ENCODE data around the gene IGF2R. TPM values are rescaled to one million over a fixed set of nuclear protein-coding genes. Genes with fewer than 3 reads are reported as not detected.

The IGF2R gene
- total and polyA plus RNA-seq, 2 of the 13 experiments (the other 11 are each of a cell fraction or from before 2014, with no cell fraction given), result 38.3 to 70.0 TPM

DNA sequence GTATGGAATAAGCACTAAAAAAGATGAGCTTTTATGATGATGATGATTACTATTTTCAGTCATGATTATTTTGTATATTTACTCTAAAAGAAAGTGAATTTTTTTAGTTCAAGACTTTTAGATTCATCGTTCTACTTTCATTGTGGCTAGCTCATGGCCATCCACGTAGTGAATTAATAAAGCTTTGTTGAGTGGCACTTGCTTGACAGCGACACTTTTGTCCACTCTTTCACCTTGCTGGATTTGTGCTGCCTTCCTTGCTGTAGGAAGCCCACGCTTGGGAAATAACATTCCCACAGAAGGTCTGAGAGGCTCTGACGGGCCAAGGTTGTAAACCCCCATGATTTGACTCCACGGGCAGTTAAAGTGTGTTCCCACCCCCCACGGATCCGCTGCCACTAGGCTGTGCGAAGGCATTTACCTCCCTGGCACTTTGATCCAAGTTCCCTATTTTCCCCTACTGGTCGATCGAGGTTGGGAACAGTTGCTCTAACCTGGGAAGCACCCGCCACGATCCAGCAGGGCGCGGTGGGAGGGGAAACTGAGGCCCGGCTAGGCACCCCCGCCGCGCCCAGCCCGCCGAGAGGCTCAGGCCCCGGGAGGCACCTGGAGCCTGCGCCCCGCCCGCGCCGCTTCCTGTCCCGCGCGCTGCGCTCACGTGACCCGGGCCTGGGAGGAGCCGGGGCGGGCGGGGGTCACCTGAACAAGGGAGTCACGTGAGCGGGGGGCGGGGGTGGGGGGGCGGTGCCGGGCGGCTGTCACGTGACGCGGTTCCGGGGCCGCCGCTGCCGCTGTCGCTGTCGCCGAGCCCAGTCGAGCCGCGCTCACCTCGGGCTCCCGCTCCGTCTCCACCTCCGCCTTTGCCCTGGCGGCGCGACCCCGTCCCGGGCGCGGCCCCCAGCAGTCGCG, at the start of gene IGF2R (continued):
- peak; percentile 20; the same call in 1 of the 2 replicates for TF ChIP-seq ZNF788 (CRISPR knock-in tag; IDR thresholded peaks at IDR 0.05; ENCODE audit: borderline replicate concordance)
- TF ChIP-seq ZMYM2 (CRISPR knock-in tag; IDR thresholded peaks at IDR 0.05), result no peak
- peak; percentile 79; the same call in 1 of the 2 replicates for TF ChIP-seq ZFP36L1 (CRISPR knock-in tag; IDR thresholded peaks at IDR 0.05)
- 0 out of 2 replicates have a peak, but pooled peaks have one; percentile 60 for TF ChIP-seq PCBP1 (IDR thresholded peaks at IDR 0.05; ENCODE audit: borderline replicate concordance, low read depth, low read length)
- TF ChIP-seq SIX1 (CRISPR knock-in tag; IDR thresholded peaks at IDR 0.05; ENCODE audit: borderline replicate concordance), result 0 out of 2 replicates have a peak, but pooled peaks have one; percentile 9
- TF ChIP-seq ZNF205 (CRISPR knock-in tag; IDR thresholded peaks at IDR 0.05), result no peak
- no peak for TF ChIP-seq SYNCRIP (IDR thresholded peaks at IDR 0.05; ENCODE audit: insufficient read depth, low read depth, low read length)
- no peak for TF ChIP-seq TOPORS (CRISPR knock-in tag; IDR thresholded peaks at IDR 0.05)
- TF ChIP-seq, protein P1, sequence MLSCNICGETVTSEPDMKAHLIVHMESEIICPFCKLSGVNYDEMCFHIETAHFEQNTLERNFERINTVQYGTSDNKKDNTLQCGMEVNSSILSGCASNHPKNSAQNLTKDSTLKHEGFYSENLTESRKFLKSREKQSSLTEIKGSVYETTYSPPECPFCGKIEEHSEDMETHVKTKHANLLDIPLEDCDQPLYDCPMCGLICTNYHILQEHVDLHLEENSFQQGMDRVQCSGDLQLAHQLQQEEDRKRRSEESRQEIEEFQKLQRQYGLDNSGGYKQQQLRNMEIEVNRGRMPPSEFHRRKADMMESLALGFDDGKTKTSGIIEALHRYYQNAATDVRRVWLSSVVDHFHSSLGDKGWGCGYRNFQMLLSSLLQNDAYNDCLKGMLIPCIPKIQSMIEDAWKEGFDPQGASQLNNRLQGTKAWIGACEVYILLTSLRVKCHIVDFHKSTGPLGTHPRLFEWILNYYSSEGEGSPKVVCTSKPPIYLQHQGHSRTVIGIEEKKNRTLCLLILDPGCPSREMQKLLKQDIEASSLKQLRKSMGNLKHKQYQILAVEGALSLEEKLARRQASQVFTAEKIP (CRISPR knock-in tag; IDR thresholded peaks at IDR 0.05; ENCODE audit: borderline replicate concordance), result no peak
- TF ChIP-seq NR2F2 (IDR thresholded peaks at IDR 0.05; ENCODE audit: borderline replicate concordance, low read depth), result no peak
- no peak for TF ChIP-seq ZNF549 (CRISPR knock-in tag; IDR thresholded peaks at IDR 0.05)
- peak; percentile 28; the same call in 1 of the 2 replicates for TF ChIP-seq FOXA3 (CRISPR knock-in tag; IDR thresholded peaks at IDR 0.05)
- no peak for TF ChIP-seq HNF4A (CRISPR knock-in tag; IDR thresholded peaks at IDR 0.05)
- peak; percentile 70; the same call in 1 of the 2 replicates for TF ChIP-seq GATA4 (IDR thresholded peaks at IDR 0.05; ENCODE audit: borderline replicate concordance, low read depth)
- peak; percentile 55; the same call in 1 of the 2 replicates for TF ChIP-seq KLF12 (CRISPR knock-in tag; IDR thresholded peaks at IDR 0.05; ENCODE audit: borderline replicate concordance)
- no peak for TF ChIP-seq NR2F1 (CRISPR knock-in tag; IDR thresholded peaks at IDR 0.05)
- TF ChIP-seq PLRG1 (conservative IDR thresholded peaks at IDR 0.05), result no peak
- TF ChIP-seq, protein P2, sequence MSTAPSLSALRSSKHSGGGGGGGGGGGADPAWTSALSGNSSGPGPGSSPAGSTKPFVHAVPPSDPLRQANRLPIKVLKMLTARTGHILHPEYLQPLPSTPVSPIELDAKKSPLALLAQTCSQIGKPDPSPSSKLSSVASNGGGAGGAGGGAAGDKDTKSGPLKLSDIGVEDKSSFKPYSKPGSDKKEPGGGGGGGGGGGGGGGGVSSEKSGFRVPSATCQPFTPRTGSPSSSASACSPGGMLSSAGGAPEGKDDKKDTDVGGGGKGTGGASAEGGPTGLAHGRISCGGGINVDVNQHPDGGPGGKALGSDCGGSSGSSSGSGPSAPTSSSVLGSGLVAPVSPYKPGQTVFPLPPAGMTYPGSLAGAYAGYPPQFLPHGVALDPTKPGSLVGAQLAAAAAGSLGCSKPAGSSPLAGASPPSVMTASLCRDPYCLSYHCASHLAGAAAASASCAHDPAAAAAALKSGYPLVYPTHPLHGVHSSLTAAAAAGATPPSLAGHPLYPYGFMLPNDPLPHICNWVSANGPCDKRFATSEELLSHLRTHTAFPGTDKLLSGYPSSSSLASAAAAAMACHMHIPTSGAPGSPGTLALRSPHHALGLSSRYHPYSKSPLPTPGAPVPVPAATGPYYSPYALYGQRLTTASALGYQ (CRISPR knock-in tag; IDR thresholded peaks at IDR 0.05), result peak; percentile 42; the same call in 1 of the 2 replicates
- peak; percentile 38; the same call in 1 of the 2 replicates for TF ChIP-seq ZNF615 (CRISPR knock-in tag; IDR thresholded peaks at IDR 0.05; ENCODE audit: borderline replicate concordance)
- TF ChIP-seq SP5 (CRISPR knock-in tag; IDR thresholded peaks at IDR 0.05; ENCODE audit: borderline replicate concordance, low read depth), result peak; percentile 72
- TF ChIP-seq, protein P3, sequence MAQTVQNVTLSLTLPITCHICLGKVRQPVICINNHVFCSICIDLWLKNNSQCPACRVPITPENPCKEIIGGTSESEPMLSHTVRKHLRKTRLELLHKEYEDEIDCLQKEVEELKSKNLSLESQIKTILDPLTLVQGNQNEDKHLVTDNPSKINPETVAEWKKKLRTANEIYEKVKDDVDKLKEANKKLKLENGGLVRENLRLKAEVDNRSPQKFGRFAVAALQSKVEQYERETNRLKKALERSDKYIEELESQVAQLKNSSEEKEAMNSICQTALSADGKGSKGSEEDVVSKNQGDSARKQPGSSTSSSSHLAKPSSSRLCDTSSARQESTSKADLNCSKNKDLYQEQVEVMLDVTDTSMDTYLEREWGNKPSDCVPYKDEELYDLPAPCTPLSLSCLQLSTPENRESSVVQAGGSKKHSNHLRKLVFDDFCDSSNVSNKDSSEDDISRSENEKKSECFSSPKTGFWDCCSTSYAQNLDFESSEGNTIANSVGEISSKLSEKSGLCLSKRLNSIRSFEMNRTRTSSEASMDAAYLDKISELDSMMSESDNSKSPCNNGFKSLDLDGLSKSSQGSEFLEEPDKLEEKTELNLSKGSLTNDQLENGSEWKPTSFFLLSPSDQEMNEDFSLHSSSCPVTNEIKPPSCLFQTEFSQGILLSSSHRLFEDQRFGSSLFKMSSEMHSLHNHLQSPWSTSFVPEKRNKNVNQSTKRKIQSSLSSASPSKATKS (CRISPR knock-in tag; IDR thresholded peaks at IDR 0.05), result no peak
- TF ChIP-seq RAD51 (IDR thresholded peaks at IDR 0.05; ENCODE audit: borderline replicate concordance), result peak; percentile 70
- TF ChIP-seq, protein P4, sequence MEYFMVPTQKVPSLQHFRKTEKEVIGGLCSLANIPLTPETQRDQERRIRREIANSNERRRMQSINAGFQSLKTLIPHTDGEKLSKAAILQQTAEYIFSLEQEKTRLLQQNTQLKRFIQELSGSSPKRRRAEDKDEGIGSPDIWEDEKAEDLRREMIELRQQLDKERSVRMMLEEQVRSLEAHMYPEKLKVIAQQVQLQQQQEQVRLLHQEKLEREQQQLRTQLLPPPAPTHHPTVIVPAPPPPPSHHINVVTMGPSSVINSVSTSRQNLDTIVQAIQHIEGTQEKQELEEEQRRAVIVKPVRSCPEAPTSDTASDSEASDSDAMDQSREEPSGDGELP (IDR thresholded peaks at IDR 0.05; ENCODE audit: borderline replicate concordance, low read depth), result peak; percentile 42; the same call in 1 of the 2 replicates

Measured in HepG2 (cell line).